Measurements from ENCODE around the gene CFAP58.
A peak's percentile ranks its signal among the peaks of the same experiment; 100 is the strongest.

CFAP58 gene

GRCh38 chr10:104334965-104335650 is 18.5 kb upstream of the CFAP58 start:
- DNase-seq (ENCODE audit: low read depth in 2 of 2), result no peak

GRCh38 chr10:104336821-104337467 is 16.7 kb upstream of the CFAP58 start:
- no peak for DNase-seq (ENCODE audit: low read depth in 2 of 2)

GRCh38 chr10:104337521-104337984 is 16.1 kb upstream of the CFAP58 start:
- DNase-seq (ENCODE audit: low read depth in 2 of 2), result no peak

- peak; percentile 61 to 66 for DNase-seq (ENCODE audit: low read depth in 2 of 2)
Measured at GRCh38 chr10:104337985-104338735, 15.5 kb upstream of the CFAP58 start, which contains the start of gene ITPRIP. Gene ITPRIP, minus strand, starts transcription at chr10:104338465. Its CDS starts 22,414 bp downstream, at chr10:104316051.

GRCh38 chr10:104339469-104340110 is 14.0 kb upstream of the CFAP58 start:
- no peak for DNase-seq (ENCODE audit: low read depth in 2 of 2)

- no peak for DNase-seq (ENCODE audit: low read depth in 2 of 2)
Measured at GRCh38 chr10:104340111-104340526, 13.5 kb upstream of the CFAP58 start.

GRCh38 chr10:104340641-104341040 is 13.0 kb upstream of the CFAP58 start:
- no peak for DNase-seq (ENCODE audit: low read depth in 2 of 2)

- no peak for DNase-seq (ENCODE audit: low read depth in 2 of 2)
Measured at GRCh38 chr10:104342941-104343411, 10.7 kb upstream of the CFAP58 start.

- no peak for DNase-seq (ENCODE audit: low read depth in 2 of 2)
Measured at GRCh38 chr10:104344219-104344618, 9.4 kb upstream of the CFAP58 start.

GRCh38 chr10:104345515-104345914 is 8.1 kb upstream of the CFAP58 start:
- DNase-seq (ENCODE audit: low read depth in 2 of 2), result no peak

- no peak for DNase-seq (ENCODE audit: low read depth in 2 of 2)
Measured at GRCh38 chr10:104345941-104346340, 7.7 kb upstream of the CFAP58 start.

- DNase-seq (ENCODE audit: low read depth in 2 of 2), result no peak
Measured at GRCh38 chr10:104347295-104348045, 6.2 kb upstream of the CFAP58 start.

- no peak for DNase-seq (ENCODE audit: low read depth in 2 of 2)
Measured at GRCh38 chr10:104348601-104349000, 5.0 kb upstream of the CFAP58 start.

- no peak for DNase-seq (ENCODE audit: low read depth in 2 of 2)
Measured at GRCh38 chr10:104349623-104350126, 4.0 kb upstream of the CFAP58 start.

- no peak for DNase-seq (ENCODE audit: low read depth in 2 of 2)
Measured at GRCh38 chr10:104350127-104350635, 3.5 kb upstream of the CFAP58 start.

- DNase-seq (ENCODE audit: low read depth in 2 of 2), result no peak
Measured at GRCh38 chr10:104351061-104351702, 2.5 kb upstream of the CFAP58 start.

GRCh38 chr10:104351919-104352318 is 1.7 kb upstream of the CFAP58 start:
- DNase-seq (ENCODE audit: low read depth in 2 of 2), result no peak

- no peak for DNase-seq (ENCODE audit: low read depth in 2 of 2)
Measured at GRCh38 chr10:104359811-104360210, 6.2 kb downstream of the CFAP58 start.

GRCh38 chr10:104367904-104368303 is 14.3 kb downstream of the CFAP58 start:
- no peak for DNase-seq (ENCODE audit: low read depth in 2 of 2)

- no peak for DNase-seq (ENCODE audit: low read depth in 2 of 2)
Measured at GRCh38 chr10:104368381-104368780, 14.7 kb downstream of the CFAP58 start.

All from stimulated activated CD4-positive, alpha-beta T cell treated with anti-CD3 and anti-CD28 coated beads, Interleukin-4, amount 100 ng/mL, for 48 hours (primary cell).